HepG2 (cell line): ENCODE data around the gene ALDOA. TPM values are rescaled to one million over a fixed set of nuclear protein-coding genes. Genes with fewer than 3 reads are reported as not detected.

Experiments used
- BHLHE40 ChIP-seq: IDR thresholded peaks from 2 replicates; pipeline ENCODE4 v1.6.1; 2011; ENCODE audit warnings: low read length, improper control_type of control experiment
- ELK4 ChIP-seq: sonication (generic); formaldehyde crosslinking; IDR thresholded peaks from 2 replicates; pipeline ENCODE4 v1.9.0; 2021; ENCODE audit warnings: missing genetic modification reagents, borderline replicate concordance
- FOSL2 ChIP-seq: sonication (generic); formaldehyde crosslinking; IDR thresholded peaks from 2 replicates; pipeline ENCODE4 v1.4.0; 2020; ENCODE audit warnings: missing genetic modification reagents
- HNRNPH1 ChIP-seq: fragments of 200-400 bp; formaldehyde crosslinking; optimal IDR thresholded peaks from 2 replicates; pipeline ENCODE3; 2017; ENCODE audit warnings: mild to moderate bottlenecking, low read depth, low read length
- HOXA9 ChIP-seq: sonication (generic); formaldehyde crosslinking; IDR thresholded peaks from 2 replicates; pipeline ENCODE4 v1.8.1; 2022; ENCODE audit warnings: missing genetic modification reagents, mild to moderate bottlenecking, moderate library complexity, borderline replicate concordance
- KDM5B ChIP-seq: sonication (generic); formaldehyde crosslinking; IDR thresholded peaks from 2 replicates; pipeline ENCODE4 v1.4.0; 2020; ENCODE audit warnings: missing genetic modification reagents, mild to moderate bottlenecking, borderline replicate concordance
- KMT2A ChIP-seq: sonication (generic); formaldehyde crosslinking; IDR thresholded peaks from 2 replicates; pipeline ENCODE4 v1.4.0; 2020; ENCODE audit warnings: missing genetic modification reagents
- MIER3 ChIP-seq: IDR thresholded peaks from 2 replicates; pipeline ENCODE4 v1.6.1; 2016; ENCODE audit warnings: missing compliant biosample characterization, borderline replicate concordance
- MZF1 ChIP-seq: sonication (generic); formaldehyde crosslinking; IDR thresholded peaks from 2 replicates; pipeline ENCODE4 v1.8.1; 2023; ENCODE audit warnings: mild to moderate bottlenecking, missing genetic modification reagents, borderline replicate concordance
- NFE2L2 ChIP-seq: fragments of 150-350 bp; IDR thresholded peaks from 2 replicates; pipeline ENCODE4 v1.6.1; 2014; ENCODE audit warnings: low read length
- NR1H2 ChIP-seq: sonication (generic); formaldehyde crosslinking; IDR thresholded peaks from 2 replicates; pipeline ENCODE4 v1.8.1; 2022; ENCODE audit warnings: low read depth, missing genetic modification reagents, borderline replicate concordance
- RBFOX2 ChIP-seq: fragments of 200-400 bp; formaldehyde crosslinking; IDR thresholded peaks from 2 replicates; pipeline ENCODE4 v1.6.1; 2017; ENCODE audit warnings: low read depth, mild to moderate bottlenecking, low read length
- SRY ChIP-seq: sonication (generic); formaldehyde crosslinking; IDR thresholded peaks from 2 replicates; pipeline ENCODE4 v1.8.0; 2022; ENCODE audit warnings: mild to moderate bottlenecking, missing genetic modification reagents
- STAT5B ChIP-seq: sonication (generic); formaldehyde crosslinking; IDR thresholded peaks from 2 replicates; pipeline ENCODE4 v1.4.0; 2020; ENCODE audit warnings: missing genetic modification reagents
- THAP8 ChIP-seq: sonication (generic); formaldehyde crosslinking; IDR thresholded peaks from 2 replicates; pipeline ENCODE4 v1.5.1; 2020; ENCODE audit warnings: missing genetic modification reagents, mild to moderate bottlenecking, borderline replicate concordance
- U2AF2 ChIP-seq: fragments of 200-400 bp; formaldehyde crosslinking; IDR thresholded peaks from 2 replicates; pipeline ENCODE4 v1.6.1; 2017; ENCODE audit warnings: low read depth, mild to moderate bottlenecking, low read length
- ZBTB2 ChIP-seq: sonication (generic); formaldehyde crosslinking; IDR thresholded peaks from 2 replicates; pipeline ENCODE4 v1.8.0; 2022; ENCODE audit warnings: low read depth, missing genetic modification reagents
- ZBTB34 ChIP-seq: sonication (generic); formaldehyde crosslinking; IDR thresholded peaks from 2 replicates; pipeline ENCODE4 v1.8.0; 2022; ENCODE audit warnings: mild to moderate bottlenecking, missing genetic modification reagents
- ZNF275 ChIP-seq: sonication (generic); formaldehyde crosslinking; IDR thresholded peaks from 2 replicates; pipeline ENCODE4 v1.8.0; 2022; ENCODE audit warnings: missing genetic modification reagents, mild to moderate bottlenecking, inconsistent platforms, borderline replicate concordance
- ZNF446 ChIP-seq: sonication (generic); formaldehyde crosslinking; IDR thresholded peaks from 2 replicates; pipeline ENCODE4 v1.5.0; 2020; ENCODE audit warnings: mild to moderate bottlenecking, missing genetic modification reagents
- ZNF556 ChIP-seq: sonication (generic); formaldehyde crosslinking; IDR thresholded peaks from 2 replicates; pipeline ENCODE4 v1.4.0; 2020; ENCODE audit warnings: mild to moderate bottlenecking, missing genetic modification reagents, borderline replicate concordance
- ZNF75D ChIP-seq: sonication (generic); formaldehyde crosslinking; IDR thresholded peaks from 2 replicates; pipeline ENCODE4 v1.8.1; 2023; ENCODE audit warnings: missing genetic modification reagents, mild to moderate bottlenecking, borderline replicate concordance
- ZNF790 ChIP-seq: sonication (generic); formaldehyde crosslinking; IDR thresholded peaks from 2 replicates; pipeline ENCODE4 v1.8.0; 2022; ENCODE audit warnings: missing genetic modification reagents, mild to moderate bottlenecking, borderline replicate concordance
- polyA plus RNA-seq, 8 experiments: library from polyadenylated mRNA; depleted of rRNA in 3 of 8; stranded (reverse) in 7 of 8; unstranded in 1 of 8; fragments of >200 nt; fragmentation: Illumina TruSeq in 4 of 8; extraction: Trizol in 4 of 8; gene quantifications; 2 replicates each; pipeline versions ENCODE4 v1.2.1 to v1.2.3, GENCODE V29; 2011 to 2016; ENCODE audit warnings: low read depth in 4 of 8, missing spikeins in 1 of 8, mixed read lengths in 1 of 8; ENCODE audit not compliant: insufficient read depth in 1 of 8
- total RNA-seq, 5 experiments: library from RNA; depleted of rRNA; stranded (reverse); fragments of >200 nt; fragmentation: Illumina TruSeq; extraction: Trizol; gene quantifications; 2 replicates each; pipeline ENCODE4 v1.2.3, GENCODE V29; 2016; ENCODE audit warnings: low read depth in 1 of 5

Gene ALDOA
- total and polyA plus RNA-seq, 2 of the 13 experiments (the other 11 are each of a cell fraction or from before 2014, with no cell fraction given): 925 to 1,884 TPM

GRCh38 chr16:30065943-30066760, 592 bp downstream of the ALDOA start (continued):
- TF ChIP-seq ZNF446 (CRISPR knock-in tag) (peak; percentile 31; the same call in 1 of the 2 replicates), ZNF556 (CRISPR knock-in tag) (no peak), HNRNPH1 (no peak), KDM5B (CRISPR knock-in tag) (no peak), ZBTB34 (CRISPR knock-in tag) (0 out of 2 replicates have a peak, but pooled peaks have one; percentile 52), MIER3 (no peak), SRY (CRISPR knock-in tag) (0 out of 2 replicates have a peak, but pooled peaks have one; percentile 52), STAT5B (CRISPR knock-in tag) (0 out of 2 replicates have a peak, but pooled peaks have one; percentile 0), ELK4 (CRISPR knock-in tag) (no peak), HOXA9 (no peak), ZBTB2 (CRISPR knock-in tag) (peak; percentile 61; the same call in 1 of the 2 replicates), NR1H2 (CRISPR knock-in tag) (0 out of 2 replicates have a peak, but pooled peaks have one; percentile 18), FOSL2 (CRISPR knock-in tag) (no peak; the same call in none of the 2 replicates), NFE2L2 (peak; percentile 37; the same call in 1 of the 2 replicates), U2AF2 (0 out of 2 replicates have a peak, but pooled peaks have one; percentile 11), ZNF75D (CRISPR knock-in tag) (peak; percentile 80; the same call in 1 of the 2 replicates), BHLHE40 (no peak), MZF1 (no peak; the same call in 1 of the 2 replicates), ZNF790 (CRISPR knock-in tag) (peak; percentile 82), RBFOX2 (no peak; the same call in 1 of the 2 replicates), ZNF275 (0 out of 2 replicates have a peak, but pooled peaks have one; percentile 0), KMT2A (CRISPR knock-in tag) (no peak; the same call in 1 of the 2 replicates), THAP8 (CRISPR knock-in tag) (peak; percentile 48; the same call in 1 of the 2 replicates)
